Endothelial cell of umbilical vein (primary cell): ENCODE results near the gene OSBPL10.

Source experiments
- CTCF ChIP-seq, 2 donors: IDR thresholded peaks; 1 replicate in 1 of 2; 2 replicates in 1 of 2; pipeline ENCODE4 v1.5.1; 2011; ENCODE audit warnings: low read length in 2 of 2, mild to moderate bottlenecking in 2 of 2, moderate library complexity in 2 of 2, control low read depth in 1 of 2, inconsistent platforms in 1 of 2, low read depth in 1 of 2; ENCODE audit not compliant: insufficient read depth in 1 of 2; ENCODE audit errors: extremely low read depth in 1 of 2
- GATA2 ChIP-seq: IDR thresholded peaks from 2 replicates; pipeline ENCODE4 v1.7.0; 2011; ENCODE audit warnings: low read depth, mild to moderate bottlenecking, moderate library complexity, mixed read lengths, low read length; ENCODE audit not compliant: insufficient read length, insufficient read depth
- POLR2A ChIP-seq: IDR thresholded peaks from 2 replicates; pipeline ENCODE4 v1.6.1; 2012; ENCODE audit warnings: low read depth, mild to moderate bottlenecking, control low read depth, low read length
- POLR2AphosphoS5 ChIP-seq: IDR thresholded peaks from 2 replicates; pipeline ENCODE4 v1.6.1; 2012; ENCODE audit warnings: low read depth, mild to moderate bottlenecking, control low read depth, low read length, moderate library complexity; ENCODE audit not compliant: insufficient read depth

GRCh38 chr3:31668242-31668641 is 312.8 kb downstream of the OSBPL10 start:
- TF ChIP-seq CTCF (IDR thresholded peaks at IDR 0.05; ENCODE audit: extremely low read depth in 1 of 2, insufficient read depth in 1 of 2, low read depth in 1 of 2, low read length in 2 of 2) (no peak), GATA2 (no peak), POLR2AphosphoS5 (no peak), POLR2A (no peak)
